Right lobe of liver (tissue), 6 donors: ENCODE data around the gene ARL2. TPM values are rescaled to one million over a fixed set of nuclear protein-coding genes. Genes with fewer than 3 reads are reported as not detected.
"Not testable (repeated sequence)": the region's sequence is repeated elsewhere in the genome, so short reads cannot be mapped to it uniquely, and the experiment has no call there.

Experiments
- ATAC-seq, 4 donors: fragments of 200-7000 bp; cut with Tn5 transposase; one replicate each; pipeline ENCODE4 v1.9.1; 2020; ENCODE audit warnings: mild to moderate bottlenecking in 4 of 4, moderate library complexity in 4 of 4
- DNase-seq, 3 donors: peaks; one replicate each; pipeline ENCODE4 v3.0.0-alpha.2; 2020
- H3K27ac ChIP-seq, 3 donors: fragments of 200-600 bp; one replicate each; pipeline ENCODE4 v1.8.0; 2022
- H3K27me3 ChIP-seq, 2 donors: fragments of 200-600 bp; one replicate each; pipeline ENCODE4 v1.8.0; 2022
- H3K36me3 ChIP-seq, 4 donors: fragments of 200-600 bp; sonication (generic) in 1 of 4; one replicate each; pipeline versions ENCODE4 v1.5.1 to v1.8.0; 2017 to 2022; ENCODE audit warnings: control low read depth in 1 of 4
- H3K4me1 ChIP-seq, 4 donors: fragments of 200-600 bp; sonication (generic) in 1 of 4; one replicate each; pipeline versions ENCODE4 v1.5.1 to v1.8.0; 2017 to 2022; ENCODE audit warnings: control low read depth in 1 of 4
- H3K4me3 ChIP-seq, 3 donors: fragments of 200-600 bp; one replicate each; pipeline ENCODE4 v1.8.0; 2022
- H3K9me3 ChIP-seq, 4 donors: fragments of 200-600 bp; sonication (generic) in 1 of 4; one replicate each; pipeline versions ENCODE4 v1.5.1 to v1.8.0; 2017 to 2022; ENCODE audit warnings: control low read depth in 1 of 4
- CTCF ChIP-seq, 4 donors: fragments of 200-600 bp in 3 of 4; fragments of 450-650 bp in 1 of 4; IDR thresholded peaks; one replicate each; pipeline versions ENCODE4 v1.5.1 to v1.8.0; 2016 to 2022; ENCODE audit warnings: antibody characterized with exemption in 4 of 4, mild to moderate bottlenecking in 2 of 4
- POLR2A ChIP-seq: fragments of 450-650 bp; IDR thresholded peaks from one replicate; pipeline ENCODE4 v1.6.1; 2017; ENCODE audit warnings: antibody characterized with exemption, mild to moderate bottlenecking
- WGBS: methylation state at CpG from one replicate; pipeline ENCODE4 v1.1.6; 2018; ENCODE audit warnings: low coverage, low lambda C conversion rate; ENCODE audit not compliant: insufficient coverage; ENCODE audit errors: missing lambda C conversion rate; 5-methylcytosine and 5-hydroxymethylcytosine counted together
- intact Hi-C, 2 donors: fragments of 100-400 bp; cut with DNase I; formaldehyde crosslinking; loops; one replicate each; pipeline versions ENCODE4 v1.11.2 to v1.14.1; 2022
- total RNA-seq, 6 experiments: library from RNA; depleted of rRNA in 2 of 6; stranded (reverse); fragments of >200 nt in 2 of 6; fragmentation: NEBNext Ultra II Directional in 3 of 6; extraction: Animal tissue kit (Norgen Biotek cat#: 25700) in 3 of 6; gene quantifications; one replicate each; pipeline versions ENCODE4 v1.1.0 to v1.2.4, GENCODE V29; 2016 to 2023
- donor health status: DM: no; HTN: yes; CAD: no.
- donor health status: DM: no; HTN: no; CAD: no.
- donor health status: DM: no; HTN: no; CAD: no.
- donor health status: DM: no; HTN: yes; CAD: no.
- donor health status: DM: no; HTN: yes; CAD: no.

Gene ARL2
- total RNA-seq, 6 experiments from 2014 or later = 7.3 to 26.2 (median 10.0) TPM

- intact Hi-C loops = no loop called here
- H3K27me3 ChIP-seq = no peaks in the 10 kb centered on the region
- H3K9me3 ChIP-seq = no peaks in the 10 kb centered on the region
- TF ChIP-seq POLR2A (no peak), CTCF (IDR thresholded peaks at IDR 0.05) (no peak)
- no peak overlapping the region for H3K27ac ChIP-seq
- 91% methylated on average over 4 of the region's 6 CpGs for WGBS
- no peak overlapping the region for H3K4me3 ChIP-seq
- H3K36me3 ChIP-seq = peaks cover 0 to 3% (median 0%) of the 10 kb centered on the region in 4 donors
- no peak for DNase-seq
- no peak for ATAC-seq
- peaks cover 0 to 5% (median 0%) of the 10 kb centered on the region in 4 donors for H3K4me1 ChIP-seq
Observed at GRCh38 chr11:65017937-65018336, 4.0 kb downstream of the ARL2 start.

- Histone ChIP-seq H3K27ac (no peak overlapping the region), H3K4me1 (peaks cover 0 to 5% (median 0%) of the 10 kb centered on the region in 4 donors), H3K9me3 (no peaks in the 10 kb centered on the region), H3K27me3 (no peaks in the 10 kb centered on the region), H3K36me3 (peaks cover 0 to 3% (median 0%) of the 10 kb centered on the region in 4 donors), H3K4me3 (no peak overlapping the region)
- 40% methylated on average over 6 of the region's 7 CpGs for WGBS
- DNase-seq = no peak
- TF ChIP-seq CTCF (IDR thresholded peaks at IDR 0.05) (no peak), POLR2A (no peak)
- intact Hi-C loops = no loop called here
- ATAC-seq = peak in 3 of 4 donors; percentile 6 to 42 (median 41)
Observed at GRCh38 chr11:65019824-65020223, 5.9 kb downstream of the ARL2 start.

GRCh38 chr11:65021003-65021402 is 7.0 kb downstream of the ARL2 start:
- 50% methylated on average over 3 of the region's 3 CpGs for WGBS
- H3K36me3 ChIP-seq = peaks cover 0 to 3% (median 0%) of the 10 kb centered on the region in 4 donors
- no peak overlapping the region for H3K4me3 ChIP-seq
- DNase-seq (no peak), ATAC-seq (no peak)
- no peaks in the 10 kb centered on the region for H3K9me3 ChIP-seq
- peaks cover 0 to 5% (median 0%) of the 10 kb centered on the region in 4 donors for H3K4me1 ChIP-seq
- H3K27ac ChIP-seq = no peak overlapping the region
- TF ChIP-seq POLR2A = no peak
- TF ChIP-seq CTCF (IDR thresholded peaks at IDR 0.05) = no peak
- H3K27me3 ChIP-seq = no peaks in the 10 kb centered on the region
- intact Hi-C loops = no loop called here

- 100% methylated on average over 1 of the region's 11 CpGs for WGBS
- H3K36me3 ChIP-seq = peaks cover 0 to 3% (median 0%) of the 10 kb centered on the region in 4 donors
Observed at GRCh38 chr11:65021509-65021908, 7.5 kb downstream of the ARL2 start.

GRCh38 chr11:65023502-65023901 is 9.5 kb downstream of the ARL2 start:
- ATAC-seq, intact Hi-C loops: not testable (repeated sequence)

More at GRCh38 chr11:65021509-65021908, 7.5 kb downstream of the ARL2 start:
- no peak overlapping the region for H3K4me3 ChIP-seq
- ATAC-seq (no peak), DNase-seq (no peak)
- no peaks in the 10 kb centered on the region for H3K27me3 ChIP-seq
- TF ChIP-seq POLR2A (no peak), CTCF (IDR thresholded peaks at IDR 0.05) (no peak)
- no peak overlapping the region for H3K27ac ChIP-seq
- intact Hi-C loops = no loop called here
- H3K9me3 ChIP-seq = no peaks in the 10 kb centered on the region
- H3K4me1 ChIP-seq = peaks cover 0 to 5% (median 0%) of the 10 kb centered on the region in 4 donors

More at GRCh38 chr11:65023502-65023901, 9.5 kb downstream of the ARL2 start:
- DNase-seq, H3K27me3 ChIP-seq, H3K9me3 ChIP-seq, H3K27ac ChIP-seq, H3K4me3 ChIP-seq, H3K36me3 ChIP-seq: not testable (repeated sequence)
- WGBS = 83% methylated on average over 8 of the region's 8 CpGs
- peaks cover 0 to 13% (median 4%) of the 10 kb centered on the region in 4 donors for H3K4me1 ChIP-seq
